Measurements from ENCODE around the gene ISL2. TPM values are rescaled to one million over a fixed set of nuclear protein-coding genes. Genes with fewer than 3 reads are reported as not detected.

The ISL2 gene
- total and polyA plus RNA-seq, 2 of the 13 experiments (the other 11 are each of a cell fraction or from before 2014, with no cell fraction given) = 4.3 to 5.1 TPM

GRCh38 chr15:76311100-76311953 lies 25.2 kb upstream of the ISL2 start, which contains the start of gene ETFA (continued):
- TF ChIP-seq MNT (IDR thresholded peaks at IDR 0.05) (peak; percentile 49), DZIP1 (CRISPR knock-in tag; IDR thresholded peaks at IDR 0.05) (peak; percentile 25; the same call in 1 of the 2 replicates), POLR2A (IDR thresholded peaks at IDR 0.05; ENCODE audit: insufficient read depth in 1 of 2, low read depth in 2 of 2, low read length in 2 of 2) (peak; percentile 96), THAP8 (CRISPR knock-in tag; IDR thresholded peaks at IDR 0.05; ENCODE audit: borderline replicate concordance) (0 out of 2 replicates have a peak, but pooled peaks have one; percentile 56), SMYD3 (CRISPR knock-in tag; IDR thresholded peaks at IDR 0.05) (no peak), NPAS2 (CRISPR knock-in tag; IDR thresholded peaks at IDR 0.05; ENCODE audit: borderline replicate concordance) (no peak), CAMTA2 (CRISPR knock-in tag; IDR thresholded peaks at IDR 0.05; ENCODE audit: borderline replicate concordance) (peak; percentile 88; the same call in 1 of the 2 replicates), ZNF639 (CRISPR knock-in tag; conservative IDR thresholded peaks at IDR 0.05) (peak; percentile 63; the same call in 1 of the 2 replicates), KLF11 (CRISPR knock-in tag; IDR thresholded peaks at IDR 0.05) (peak; percentile 53; the same call in 1 of the 2 replicates), ZNF124 (CRISPR knock-in tag; IDR thresholded peaks at IDR 0.05) (peak; percentile 87; the same call in 1 of the 2 replicates), SNRNP70 (IDR thresholded peaks at IDR 0.05; ENCODE audit: low read depth, low read length) (no peak), ZSCAN22 (CRISPR knock-in tag; IDR thresholded peaks at IDR 0.05) (no peak), ATF1 (CRISPR knock-in tag; IDR thresholded peaks at IDR 0.05) (no peak), JUND (CRISPR knock-in tag; IDR thresholded peaks at IDR 0.05) (peak; percentile 12; the same call in 1 of the 2 replicates), SNAPC4 (CRISPR knock-in tag; IDR thresholded peaks at IDR 0.05) (peak; percentile 82; the same call in 1 of the 2 replicates)
